GM18873 (cell line): Measurements from ENCODE around the gene COQ10B.

Experiments used
- ATAC-seq: cut with Tn5 transposase; IDR thresholded peaks from one replicate; pipeline ENCODE4 v1.9.1; 2021; ENCODE audit warnings: mild to moderate bottlenecking, moderate library complexity, moderate number of reproducible peaks; ENCODE audit not compliant: unreplicated experiment, low FRiP score

The COQ10B gene

DNA sequence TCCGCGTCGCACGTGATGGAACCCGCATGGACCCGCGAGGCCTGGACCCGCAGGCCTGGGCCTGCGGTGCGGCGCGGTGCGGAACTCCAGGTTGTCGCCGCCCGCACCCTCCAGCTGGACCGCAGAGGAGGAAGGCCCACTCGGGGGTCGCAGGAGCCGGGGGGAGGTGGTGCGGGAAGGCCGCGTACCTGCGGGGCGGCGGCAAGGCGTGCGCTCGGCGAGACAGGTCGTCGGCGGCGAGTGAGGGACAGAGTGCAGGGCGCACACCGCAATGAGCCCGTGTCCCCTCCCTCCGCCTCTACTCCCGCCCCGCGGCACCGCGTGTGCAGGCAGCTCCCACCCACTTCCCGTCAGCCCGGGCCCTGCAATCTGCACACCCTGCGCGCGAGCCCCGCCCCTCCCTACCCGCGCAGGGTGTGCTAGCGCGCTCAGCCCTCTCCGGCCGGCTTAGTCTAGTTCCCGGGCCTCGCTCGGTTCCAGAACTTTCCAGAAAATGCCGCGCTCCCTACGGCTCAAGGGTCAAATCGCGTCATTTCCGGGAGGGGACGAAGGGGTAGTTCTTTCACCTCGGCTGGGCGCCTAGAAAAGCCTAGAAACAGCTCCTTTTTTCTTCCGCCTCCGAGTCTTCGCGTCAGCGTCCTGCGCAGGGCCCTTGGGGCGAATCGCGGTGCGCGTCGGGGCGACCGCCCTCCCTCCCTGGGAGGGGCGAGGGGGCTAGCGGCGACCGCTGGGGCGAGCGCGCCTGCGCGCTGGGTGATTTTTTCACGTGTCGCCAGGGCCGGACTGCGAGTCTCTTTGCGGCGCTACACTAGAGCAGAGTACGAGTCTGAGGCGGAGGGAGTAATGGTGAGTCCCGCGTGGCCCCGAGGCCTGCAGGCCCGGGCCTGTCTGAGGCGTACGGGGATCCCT, 46.5 kb downstream of the COQ10B start, which contains the start of the genes HSPD1 and HSPE1:
Gene HSPD1 (minus strand): TSS at position 247 of the 909 bp plus-strand sequence. CDS start 992 bp downstream, outside the sequence.
Gene HSPE1 (plus strand): TSS at position 786 of the 909 bp plus-strand sequence. CDS start 58 bp downstream, at position 844.
- ATAC-seq: peak; percentile 88

DNA sequence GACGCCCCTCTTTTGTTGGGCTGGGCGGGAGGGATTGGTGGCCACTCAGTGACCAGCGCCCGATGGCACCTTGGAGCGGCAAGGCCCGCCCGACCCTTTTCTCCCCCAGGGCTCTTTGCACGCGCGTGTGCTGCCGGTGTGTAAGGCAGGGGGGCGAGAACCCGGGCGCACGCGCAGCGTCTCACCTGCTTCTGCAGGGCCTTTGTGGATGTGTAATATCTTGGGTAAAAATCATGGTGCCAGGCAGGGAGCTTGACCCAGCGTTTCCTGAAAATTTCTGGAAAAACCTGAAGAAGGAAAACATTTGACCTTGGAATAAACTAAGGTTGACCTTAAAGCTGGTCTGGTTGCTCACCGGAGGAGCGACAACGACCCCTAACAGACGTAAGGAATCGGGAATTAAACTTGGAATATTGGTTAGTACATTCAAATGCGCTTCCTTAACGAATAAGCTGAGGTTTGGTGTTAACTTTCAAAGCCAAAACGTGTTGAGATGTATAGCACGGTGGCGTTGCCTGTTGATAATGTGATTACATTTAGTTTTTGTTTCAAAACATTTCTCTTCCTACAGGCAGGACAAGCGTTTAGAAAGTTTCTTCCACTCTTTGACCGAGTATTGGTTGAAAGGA, 47.3 kb downstream of the COQ10B start:
- ATAC-seq: peak; percentile 2

GRCh38 chr2:197502201-197502600, 48.8 kb downstream of the COQ10B start:
- ATAC-seq: no peak

DNA sequence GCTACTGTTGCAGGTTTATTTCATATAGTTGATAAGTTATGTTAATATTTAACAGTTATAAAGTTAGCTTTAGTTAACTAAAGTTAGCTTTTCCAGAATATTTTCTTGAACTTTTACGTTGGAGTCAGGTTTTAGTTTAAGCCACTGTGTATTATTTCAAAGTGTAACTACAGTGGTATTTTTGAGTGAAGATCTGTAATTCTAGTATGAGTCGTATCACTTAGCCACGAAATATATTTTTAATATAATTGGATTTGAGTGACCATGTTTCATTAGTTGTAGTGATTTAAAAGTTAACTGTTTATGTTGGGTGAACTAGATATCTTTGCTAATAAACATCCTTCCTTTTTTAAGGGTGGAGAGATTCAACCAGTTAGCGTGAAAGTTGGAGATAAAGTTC, 49.3 kb downstream of the COQ10B start:
- no peak for ATAC-seq

DNA sequence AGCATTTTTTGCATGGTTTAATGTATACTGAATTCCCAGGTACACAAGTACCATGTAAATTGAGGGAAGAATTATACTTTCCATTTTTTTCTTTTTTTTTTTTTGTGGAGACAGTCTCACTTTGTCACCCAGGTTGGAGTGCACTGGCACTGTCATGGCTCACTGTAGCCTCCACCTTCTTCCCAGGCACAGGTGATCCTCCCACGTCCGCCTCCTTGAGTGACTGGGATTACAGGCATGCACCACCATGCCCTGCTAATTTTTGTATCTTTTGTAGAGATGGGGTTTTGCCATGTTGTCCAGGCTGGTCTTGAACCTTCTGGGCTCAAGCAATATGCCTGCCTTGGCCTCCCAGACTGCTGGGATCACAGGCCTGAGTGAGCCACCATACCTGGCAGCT, 50.6 kb downstream of the COQ10B start:
- no peak for ATAC-seq

- ATAC-seq: no peak
Observed at GRCh38 chr2:197504512-197504911, 51.2 kb downstream of the COQ10B start.

GRCh38 chr2:197506658-197507057, 53.3 kb downstream of the COQ10B start:
- no peak for ATAC-seq

DNA sequence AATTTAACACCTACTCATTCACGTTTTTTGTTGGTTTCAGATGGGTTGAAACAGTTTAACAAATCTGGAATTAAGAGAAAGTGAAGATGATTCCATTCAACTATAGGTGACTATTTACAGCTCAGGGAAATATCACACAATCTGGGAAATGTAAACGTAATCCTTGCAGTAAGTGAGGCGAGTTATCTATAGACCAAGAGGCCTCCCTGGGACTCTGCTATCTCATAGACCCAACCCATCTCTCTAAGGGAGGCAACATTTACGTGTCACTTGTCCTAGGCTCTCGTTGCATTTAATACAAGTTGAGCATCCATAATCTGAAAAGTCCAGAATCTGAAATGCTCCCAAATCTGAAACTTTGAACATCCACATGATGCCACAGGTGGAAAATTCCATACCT, 60.6 kb downstream of the COQ10B start:
- no peak for ATAC-seq

DNA sequence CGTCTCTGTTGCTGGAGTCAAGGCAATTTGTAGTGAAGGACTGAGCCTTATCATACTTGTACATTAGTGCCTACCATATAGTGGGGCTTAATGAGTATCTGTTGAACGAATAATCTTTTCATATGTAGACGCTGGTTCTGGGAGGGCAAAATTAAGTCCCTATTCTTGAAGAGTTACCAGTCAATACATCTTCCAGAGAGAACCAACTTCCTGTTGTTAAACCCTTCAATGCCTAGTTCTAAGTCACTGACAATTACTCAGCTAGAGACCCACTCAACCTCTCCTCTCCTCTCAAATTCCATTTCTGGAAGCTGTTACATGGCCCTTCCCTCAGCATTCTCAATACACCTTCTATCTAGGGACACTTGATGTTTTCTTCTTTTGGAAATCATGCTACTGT, 61.4 kb downstream of the COQ10B start:
- ATAC-seq: no peak

GRCh38 chr2:197515315-197515738, 62.0 kb downstream of the COQ10B start:
- no peak for ATAC-seq

- peak; percentile 93 for ATAC-seq
Observed at GRCh38 chr2:197515739-197516392, 62.5 kb downstream of the COQ10B start, which contains the start of gene MOB4. MOB4 (plus strand) TSS chr2:197516066; CDS start chr2:197516087, 21 bp downstream.

DNA sequence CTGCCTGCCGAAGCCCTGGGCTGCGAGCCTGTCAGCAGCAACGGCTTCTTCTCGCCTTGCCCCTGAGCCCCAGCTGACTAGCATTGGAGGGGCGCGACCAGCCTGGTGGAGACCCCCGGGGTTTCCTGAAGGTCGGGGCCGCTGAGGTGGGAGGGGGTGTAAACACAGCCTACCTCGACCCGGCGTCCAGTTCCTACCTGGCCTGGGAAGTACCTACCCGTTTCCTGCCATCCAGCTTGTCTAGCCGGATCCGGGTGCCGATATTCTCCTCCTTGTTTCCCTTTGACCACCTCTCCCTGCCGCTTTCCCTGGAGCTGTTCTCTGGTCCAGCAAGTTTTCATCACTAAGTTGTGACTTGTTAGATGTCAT, 63.0 kb downstream of the COQ10B start:
- peak; percentile 1 for ATAC-seq

- no peak for ATAC-seq
Observed at GRCh38 chr2:197517150-197517549, 63.8 kb downstream of the COQ10B start.
